GOT3 (cell line): Measurements from ENCODE around the gene CACNG5.

Experiments
- DNase-seq: peaks from one replicate; lab custom pipeline; 2025; ENCODE audit warnings: mixed read lengths; lab: John Stamatoyannopoulos, UW

The CACNG5 gene

DNA sequence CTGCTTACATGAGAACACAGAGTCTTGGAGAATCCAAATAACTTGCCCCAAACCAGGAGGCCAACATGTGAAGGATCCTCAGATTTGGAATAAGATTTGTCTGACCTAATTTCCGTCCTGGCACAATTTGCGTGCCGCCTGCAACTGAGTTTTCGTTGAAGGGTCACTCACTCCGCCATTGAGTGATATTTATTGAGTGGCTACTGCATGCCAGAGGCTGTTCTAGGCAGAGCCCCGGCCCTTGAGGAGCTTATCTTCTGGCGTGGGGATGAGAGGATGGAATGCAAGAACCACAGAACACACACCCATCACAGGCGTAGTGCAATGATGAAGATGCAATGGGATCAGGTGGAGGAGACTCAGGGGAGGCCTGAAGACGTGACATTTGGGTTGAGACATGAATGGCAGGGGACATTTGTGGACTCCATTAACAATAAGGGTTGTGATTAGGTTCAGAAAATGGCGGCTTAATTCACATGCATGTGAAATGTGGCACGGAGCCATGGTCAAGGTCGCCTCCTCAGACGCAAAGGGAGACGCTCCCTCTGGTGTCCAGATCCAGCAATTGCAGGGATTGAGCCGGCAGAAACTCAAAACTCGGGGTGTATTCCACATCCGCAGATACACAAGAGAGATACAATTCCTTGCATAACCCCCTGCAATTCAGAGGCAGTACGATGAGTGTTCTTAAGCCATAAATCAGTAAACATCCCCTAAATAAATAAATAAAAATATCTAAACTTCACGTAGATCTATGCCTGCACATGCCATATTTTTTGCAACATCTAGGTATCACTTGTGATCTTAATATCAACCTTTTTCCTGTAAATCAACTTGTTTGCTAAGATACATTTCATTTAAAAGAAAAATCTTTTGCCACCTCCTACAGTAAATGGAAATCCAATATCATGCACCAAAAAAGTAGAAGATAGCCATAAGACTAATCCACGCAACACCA, 71.7 kb downstream of the CACNG5 start:
- no peak for DNase-seq

GRCh38 chr17:66909804-66910373, 75.0 kb downstream of the CACNG5 start:
- no peak for DNase-seq

DNA sequence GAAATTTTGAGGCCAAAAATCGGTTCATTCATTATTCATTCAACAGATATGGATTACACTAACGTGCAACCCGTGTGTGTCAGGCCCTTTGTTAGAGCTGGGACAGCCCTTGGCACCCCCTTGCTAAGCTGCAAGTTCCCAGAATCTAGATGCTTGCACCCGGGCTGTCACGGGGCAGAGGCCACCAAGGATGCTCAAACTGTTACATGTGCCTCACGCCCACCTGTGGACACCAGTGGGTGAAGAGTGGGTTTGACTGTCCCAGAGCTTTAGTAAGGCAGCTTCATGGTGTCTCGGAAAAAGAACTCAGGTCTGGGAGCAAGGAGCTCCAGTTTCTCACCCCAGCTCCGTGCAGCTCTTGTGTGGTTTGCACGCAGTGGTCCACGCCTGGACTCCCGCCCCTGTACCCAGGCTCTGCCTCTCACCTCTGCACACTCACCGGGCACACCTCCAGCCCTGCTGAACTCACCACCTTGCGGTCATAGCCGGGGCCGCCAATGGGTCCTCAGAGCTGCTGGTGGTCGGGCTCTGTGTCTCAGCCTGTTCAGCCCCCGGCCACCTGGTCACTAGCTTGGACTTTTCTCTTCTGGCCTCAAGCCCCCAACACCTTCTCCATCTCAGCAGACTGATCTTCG, 75.9 kb downstream of the CACNG5 start:
- DNase-seq = no peak

- no peak for DNase-seq
These were observed 80.3 kb downstream of the CACNG5 start for GRCh38 chr17:66915204-66915611.

DNA sequence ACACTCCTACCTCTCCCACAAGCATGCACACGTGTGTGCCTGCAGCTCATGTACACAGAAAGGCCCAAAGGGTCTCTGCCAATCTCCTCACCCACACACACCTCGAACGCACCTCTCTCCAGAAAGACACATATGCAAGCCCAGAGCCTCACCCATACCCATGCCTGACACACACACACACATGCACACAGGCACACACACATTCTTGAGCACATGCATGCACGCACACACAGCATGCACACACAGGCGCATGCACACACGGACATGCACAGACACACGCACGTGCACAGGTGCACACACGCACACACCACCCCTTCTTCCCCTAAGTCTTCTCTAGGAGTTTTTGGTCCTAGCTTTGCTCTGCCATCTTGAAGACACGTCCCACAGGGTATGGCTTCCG, 80.9 kb downstream of the CACNG5 start:
- no peak for DNase-seq

- no peak for DNase-seq
These were observed 82.0 kb downstream of the CACNG5 start for GRCh38 chr17:66916946-66917345.

DNA sequence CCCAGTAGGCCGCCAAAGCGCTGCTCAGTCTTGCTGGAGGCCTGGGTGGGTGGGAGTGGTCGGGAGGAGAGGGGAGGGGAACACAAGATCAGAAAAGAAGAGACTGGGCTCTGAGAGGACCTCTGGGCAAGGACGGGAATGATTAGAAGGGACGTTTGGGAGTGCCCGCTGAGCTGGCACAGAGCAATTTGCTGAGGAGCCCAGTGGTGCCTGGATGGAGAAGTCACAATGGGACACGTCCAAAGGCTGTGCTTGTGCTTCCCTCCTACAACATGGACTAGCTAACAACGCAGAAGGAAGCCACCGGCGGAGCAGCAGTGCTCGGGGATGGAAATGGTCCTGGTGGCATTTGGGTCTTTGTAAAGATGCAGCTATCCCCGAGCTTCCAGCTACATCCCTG, 84.0 kb downstream of the CACNG5 start:
- no peak for DNase-seq

DNA sequence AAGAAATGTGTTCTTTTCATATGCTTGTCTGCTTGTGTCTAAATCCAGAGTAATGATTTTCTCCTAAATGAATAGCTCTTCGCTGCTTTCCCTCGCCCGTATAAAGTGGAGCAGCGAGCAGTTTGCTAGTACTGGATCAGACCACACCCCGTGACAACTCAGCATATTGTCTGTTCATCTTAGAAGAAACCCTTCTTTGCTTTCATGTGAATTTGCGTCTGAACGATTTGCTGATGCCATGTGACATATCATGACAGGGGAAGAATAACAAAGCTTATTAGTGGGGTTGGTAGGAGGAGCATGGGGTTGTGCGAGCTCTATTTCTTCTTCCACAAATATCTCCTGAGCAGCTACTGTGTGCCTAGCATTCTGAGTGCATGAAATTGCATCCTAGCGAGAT, 85.5 kb downstream of the CACNG5 start:
- DNase-seq = no peak

- no peak for DNase-seq
These were observed 86.0 kb downstream of the CACNG5 start for GRCh38 chr17:66920950-66921349.

GRCh38 chr17:66923886-66924285, 89.0 kb downstream of the CACNG5 start:
- DNase-seq = no peak

DNA sequence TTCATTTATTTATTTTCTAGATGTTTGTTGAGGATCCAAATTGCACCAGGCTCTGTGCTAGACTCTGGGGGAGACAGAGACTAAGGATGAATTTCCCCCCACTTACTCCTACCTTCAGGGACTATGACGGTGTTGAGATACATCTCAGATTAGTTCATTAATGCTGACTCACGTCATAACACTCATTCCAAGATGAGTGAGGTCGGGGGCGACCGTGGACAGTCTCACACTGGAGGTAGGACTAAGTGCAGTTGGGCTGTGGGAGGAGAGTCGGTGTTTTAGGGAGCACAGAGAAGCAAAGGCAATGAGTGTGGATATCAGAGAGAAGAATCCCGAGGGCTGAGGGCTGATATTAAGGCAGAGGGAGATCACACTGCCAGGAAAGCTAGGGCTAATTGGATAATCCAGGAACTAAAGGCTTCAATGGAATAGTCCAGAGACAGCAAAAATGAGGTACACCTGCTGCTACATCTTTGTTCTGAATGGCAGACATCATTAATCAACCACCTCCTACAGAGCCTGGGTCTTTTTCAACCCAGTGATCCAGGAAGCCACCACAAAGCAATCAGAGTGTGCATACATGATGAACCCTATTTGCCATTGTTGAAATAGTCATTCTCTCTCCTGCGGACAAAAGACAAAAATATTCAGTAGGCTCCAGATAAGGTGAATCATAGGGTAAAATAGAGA, 91.0 kb downstream of the CACNG5 start:
- DNase-seq = no peak

DNA sequence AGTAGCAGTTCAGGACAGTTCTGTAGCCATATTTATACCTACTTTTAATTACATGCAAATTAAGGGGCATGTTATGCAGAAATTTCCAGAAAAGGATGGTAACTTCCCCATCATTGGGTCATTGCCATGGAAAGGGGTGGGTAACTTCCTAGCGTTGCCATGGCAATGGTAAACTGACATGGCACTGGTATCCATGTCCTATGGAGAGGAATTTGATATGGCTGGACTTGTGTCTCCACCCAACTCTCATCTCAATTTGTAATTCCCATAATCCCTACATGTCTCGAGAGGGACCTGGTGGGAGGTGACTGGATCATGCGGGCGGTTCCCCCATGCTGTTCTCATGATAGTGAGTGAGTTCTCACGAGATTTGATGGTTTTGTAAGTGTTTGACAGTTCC, 94.0 kb downstream of the CACNG5 start:
- DNase-seq = no peak

DNA sequence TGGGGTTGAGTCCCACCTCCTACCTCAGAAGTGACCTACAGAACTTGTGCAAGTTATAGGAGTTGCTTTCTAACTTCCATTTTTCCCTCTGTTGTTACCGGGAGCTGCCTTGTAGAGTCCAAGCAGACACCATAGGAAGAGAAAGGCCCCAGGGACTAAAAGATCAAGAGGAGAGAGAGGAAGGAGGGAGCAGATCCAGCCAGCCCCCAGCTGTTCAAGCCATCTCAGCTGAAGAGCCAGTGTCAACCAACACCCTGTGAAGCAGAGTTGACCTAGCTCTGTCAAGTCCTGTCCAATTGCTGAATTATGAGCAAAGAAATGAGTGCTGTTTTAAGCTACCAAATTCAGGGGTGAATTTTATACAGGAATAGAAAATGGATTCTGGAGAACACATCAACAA, 94.7 kb downstream of the CACNG5 start:
- no peak for DNase-seq

GRCh38 chr17:66930933-66931332, 96.0 kb downstream of the CACNG5 start:
- DNase-seq = no peak

DNA sequence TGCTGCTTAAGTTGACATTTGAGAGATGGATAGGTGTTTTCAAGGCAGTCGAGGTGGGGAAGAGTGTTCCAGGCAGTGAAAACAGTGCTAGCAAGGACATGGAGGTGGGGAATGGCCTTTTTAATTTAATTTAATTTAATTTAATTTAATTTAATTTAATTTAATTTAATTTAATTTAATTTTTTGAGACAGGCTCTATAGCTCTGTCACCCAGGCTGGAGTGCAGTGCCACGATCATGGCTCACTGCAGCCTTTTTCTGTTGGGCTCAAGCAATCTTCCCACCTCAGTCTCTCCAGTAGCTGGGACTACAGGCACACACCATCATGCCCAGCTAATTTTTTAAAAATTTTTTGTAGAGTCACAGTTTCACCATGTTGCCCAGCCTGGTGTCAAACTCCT, 97.4 kb downstream of the CACNG5 start:
- no peak for DNase-seq

DNA sequence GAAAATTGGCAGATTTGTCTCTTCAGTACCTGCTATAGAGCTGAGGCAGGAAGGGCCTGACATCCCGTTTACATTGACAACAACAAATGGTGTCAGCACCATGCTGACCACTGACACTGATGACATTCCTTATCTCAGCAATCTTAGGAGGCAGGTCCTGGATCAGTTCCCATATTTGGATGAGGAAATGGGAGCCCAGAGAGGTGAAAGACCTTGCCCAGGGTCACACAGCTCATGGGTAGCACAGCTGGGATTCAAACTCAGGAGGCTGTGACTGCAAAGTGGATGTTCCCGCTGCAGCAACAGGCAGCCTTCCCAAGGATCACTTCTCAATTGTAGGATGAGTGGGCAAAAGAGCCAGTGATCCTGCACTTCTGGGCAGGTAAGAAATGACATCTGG, 99.1 kb downstream of the CACNG5 start:
- no peak for DNase-seq
